Type B pancreatic cell (in vitro differentiated cells): ENCODE data around the gene DNAJC18. TPM values are rescaled to one million over a fixed set of nuclear protein-coding genes. Genes with fewer than 3 reads are reported as not detected.

Source experiments
- DNase-seq: peaks from one replicate; pipeline ENCODE4 v3.0.0; 2021; ENCODE audit warnings: mixed read lengths; ENCODE audit not compliant: unreplicated experiment; ENCODE audit errors: extremely low spot score
- H3K27ac Mint-ChIP-seq: 2 replicates; pipeline ENCODE4 v1.8.0; 2021; ENCODE audit warnings: mild to moderate bottlenecking, mixed read lengths
- H3K27me3 Mint-ChIP-seq: 2 replicates; pipeline ENCODE4 v1.8.0; 2021; ENCODE audit warnings: mixed read lengths
- H3K36me3 Mint-ChIP-seq: 2 replicates; pipeline ENCODE4 v1.8.0; 2021; ENCODE audit warnings: mixed read lengths
- H3K4me1 Mint-ChIP-seq: one replicate; pipeline ENCODE4 v1.8.0; 2021; ENCODE audit warnings: mixed read lengths; ENCODE audit not compliant: unreplicated experiment
- H3K4me3 Mint-ChIP-seq: 2 replicates; pipeline ENCODE4 v1.8.0; 2021; ENCODE audit warnings: mild to moderate bottlenecking, mixed read lengths
- H3K9me3 Mint-ChIP-seq: 2 replicates; pipeline ENCODE4 v1.8.0; 2021; ENCODE audit warnings: mixed read lengths
- total RNA-seq: library from RNA; stranded (reverse); gene quantifications from 2 replicates; pipeline ENCODE4 v1.2.1, GENCODE V29; 2021; ENCODE audit warnings: low replicate concordance
- TF ChIP-seq, protein P1 (sequence below): fragments of 200-600 bp; sonication (generic); conservative IDR thresholded peaks from 2 replicates; pipeline ENCODE4 v1.5.0; 2021; ENCODE audit warnings: antibody characterized with exemption, mild to moderate bottlenecking

Gene DNAJC18
- total RNA-seq, 1 donor from 2014 or later, result 25.8 TPM

DNA sequence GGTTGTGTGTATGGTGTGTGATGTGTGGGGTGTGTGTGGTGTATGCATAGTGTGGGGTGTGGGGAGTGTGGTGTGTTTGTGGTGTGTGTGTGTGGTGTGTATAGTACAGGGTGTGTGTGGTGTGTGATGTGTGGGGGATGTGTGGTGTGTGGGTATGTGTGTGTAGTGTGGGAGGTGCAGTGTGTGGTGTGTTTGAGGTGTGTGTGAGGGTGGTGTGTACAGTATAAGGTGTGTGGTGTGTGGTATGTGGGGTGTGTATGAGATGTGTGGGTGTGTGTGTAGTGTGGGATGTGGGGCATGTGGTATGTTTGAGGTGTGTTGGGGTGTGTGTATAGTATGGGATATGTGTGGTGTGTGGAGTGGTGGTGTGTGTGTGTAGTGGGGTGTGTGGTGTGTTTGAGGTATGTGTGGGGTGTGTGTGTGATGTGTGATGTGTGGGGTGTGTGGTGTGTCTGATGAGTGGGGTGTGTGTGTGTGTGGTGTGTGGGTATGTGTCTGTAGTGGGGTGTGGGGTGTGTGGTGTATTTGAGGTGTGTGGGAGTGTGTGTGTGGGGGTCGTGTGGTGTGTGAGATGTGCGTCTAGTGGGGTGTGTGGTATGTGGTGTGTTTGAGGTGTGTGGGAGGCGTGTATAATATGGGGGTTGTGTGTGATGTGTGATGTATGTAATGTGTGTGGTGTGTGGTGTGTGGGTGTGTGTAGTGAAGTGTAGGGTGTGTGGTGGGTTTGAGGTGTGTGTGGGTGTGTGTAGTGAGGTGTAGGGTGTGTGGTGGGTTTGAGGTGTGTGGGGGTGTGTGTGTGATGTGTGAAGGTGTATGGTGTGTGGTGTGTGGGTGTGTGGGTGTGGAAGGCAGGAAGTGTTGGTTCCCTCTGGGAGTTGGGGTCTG is 14.6 kb upstream of the DNAJC18 start:
- H3K27ac Mint-ChIP-seq, result no peak overlapping the region
- peaks cover 2% of the 10 kb centered on the region for H3K27me3 Mint-ChIP-seq
- H3K4me1 Mint-ChIP-seq, result peaks cover 1% of the 10 kb centered on the region
- H3K4me3 Mint-ChIP-seq, result no peak overlapping the region
- no peak for DNase-seq
- no peaks in the 10 kb centered on the region for H3K36me3 Mint-ChIP-seq
- TF ChIP-seq, protein P1, sequence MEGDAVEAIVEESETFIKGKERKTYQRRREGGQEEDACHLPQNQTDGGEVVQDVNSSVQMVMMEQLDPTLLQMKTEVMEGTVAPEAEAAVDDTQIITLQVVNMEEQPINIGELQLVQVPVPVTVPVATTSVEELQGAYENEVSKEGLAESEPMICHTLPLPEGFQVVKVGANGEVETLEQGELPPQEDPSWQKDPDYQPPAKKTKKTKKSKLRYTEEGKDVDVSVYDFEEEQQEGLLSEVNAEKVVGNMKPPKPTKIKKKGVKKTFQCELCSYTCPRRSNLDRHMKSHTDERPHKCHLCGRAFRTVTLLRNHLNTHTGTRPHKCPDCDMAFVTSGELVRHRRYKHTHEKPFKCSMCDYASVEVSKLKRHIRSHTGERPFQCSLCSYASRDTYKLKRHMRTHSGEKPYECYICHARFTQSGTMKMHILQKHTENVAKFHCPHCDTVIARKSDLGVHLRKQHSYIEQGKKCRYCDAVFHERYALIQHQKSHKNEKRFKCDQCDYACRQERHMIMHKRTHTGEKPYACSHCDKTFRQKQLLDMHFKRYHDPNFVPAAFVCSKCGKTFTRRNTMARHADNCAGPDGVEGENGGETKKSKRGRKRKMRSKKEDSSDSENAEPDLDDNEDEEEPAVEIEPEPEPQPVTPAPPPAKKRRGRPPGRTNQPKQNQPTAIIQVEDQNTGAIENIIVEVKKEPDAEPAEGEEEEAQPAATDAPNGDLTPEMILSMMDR, result no peak
- no peaks in the 10 kb centered on the region for H3K9me3 Mint-ChIP-seq

DNA sequence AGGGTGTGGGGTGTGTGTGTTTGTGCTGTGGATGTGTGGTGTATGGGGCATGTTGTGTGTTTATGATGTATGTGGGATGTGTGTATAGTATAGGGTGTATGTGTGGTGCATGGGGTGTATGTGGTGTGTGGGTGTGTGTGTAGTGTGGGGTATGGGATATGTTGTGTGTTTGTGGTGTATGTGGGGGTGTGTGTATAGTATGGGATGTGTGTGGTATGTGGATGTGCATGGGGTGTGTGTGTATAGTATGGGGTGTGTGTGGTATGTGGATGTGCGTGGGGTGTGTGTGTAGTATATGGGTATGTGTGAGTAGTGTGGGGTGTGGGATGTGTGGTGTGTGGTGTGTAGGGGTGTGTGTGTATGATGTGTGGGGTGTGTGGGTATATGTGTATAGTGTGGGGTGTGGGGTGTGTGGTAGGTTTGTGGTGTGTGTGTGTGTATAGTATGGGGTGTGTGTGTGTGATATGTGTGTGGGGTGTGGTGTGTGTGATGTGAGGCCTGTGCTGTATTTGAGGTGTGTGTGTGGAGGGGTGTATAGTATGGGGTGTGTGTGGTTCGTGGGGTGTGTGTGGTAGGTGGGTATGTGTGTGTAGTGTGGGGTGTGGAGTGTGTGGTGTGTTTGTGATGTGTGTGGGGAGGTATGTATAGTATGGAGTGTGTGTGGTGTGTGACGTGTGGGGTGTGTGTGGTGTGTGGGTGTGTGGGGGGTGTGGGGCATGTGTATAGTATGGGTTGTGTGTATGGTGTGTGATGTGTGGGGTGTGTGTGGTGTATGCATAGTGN is 12.7 kb upstream of the DNAJC18 start:
- peaks cover 5% of the 10 kb centered on the region for H3K27me3 Mint-ChIP-seq
- H3K27ac Mint-ChIP-seq, result no peak overlapping the region
- TF ChIP-seq, protein P1, result no peak
- no peaks in the 10 kb centered on the region for H3K4me1 Mint-ChIP-seq
- no peaks in the 10 kb centered on the region for H3K36me3 Mint-ChIP-seq
- no peak for DNase-seq
- no peak overlapping the region for H3K4me3 Mint-ChIP-seq
- H3K9me3 Mint-ChIP-seq, result no peaks in the 10 kb centered on the region

DNA sequence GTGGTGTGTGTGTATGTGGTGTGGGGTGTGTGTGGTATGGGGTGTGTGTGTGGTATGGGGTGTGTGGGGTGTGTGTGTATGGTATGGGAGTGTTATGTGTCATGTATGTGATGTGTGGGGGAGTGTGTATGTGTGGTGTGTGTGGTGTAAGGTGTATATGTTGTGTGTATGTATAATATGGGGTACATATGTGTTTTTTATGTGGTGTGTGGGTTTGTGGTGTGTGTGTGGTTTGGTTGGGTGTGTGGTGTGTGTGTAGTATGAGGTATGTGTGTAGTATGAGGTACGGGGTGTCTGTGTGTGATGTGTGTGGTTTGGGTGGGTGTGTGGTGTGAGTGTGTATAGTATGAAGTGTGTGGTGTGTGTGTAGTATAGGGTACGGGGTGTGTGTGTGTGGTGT is 11.9 kb upstream of the DNAJC18 start:
- Mint-ChIP-seq H3K4me1 (no peaks in the 10 kb centered on the region), H3K27ac (no peak overlapping the region), H3K4me3 (no peak overlapping the region), H3K36me3 (no peaks in the 10 kb centered on the region), H3K9me3 (no peaks in the 10 kb centered on the region), H3K27me3 (peaks cover 5% of the 10 kb centered on the region)
- TF ChIP-seq, protein P1, result no peak
- no peak for DNase-seq

DNA sequence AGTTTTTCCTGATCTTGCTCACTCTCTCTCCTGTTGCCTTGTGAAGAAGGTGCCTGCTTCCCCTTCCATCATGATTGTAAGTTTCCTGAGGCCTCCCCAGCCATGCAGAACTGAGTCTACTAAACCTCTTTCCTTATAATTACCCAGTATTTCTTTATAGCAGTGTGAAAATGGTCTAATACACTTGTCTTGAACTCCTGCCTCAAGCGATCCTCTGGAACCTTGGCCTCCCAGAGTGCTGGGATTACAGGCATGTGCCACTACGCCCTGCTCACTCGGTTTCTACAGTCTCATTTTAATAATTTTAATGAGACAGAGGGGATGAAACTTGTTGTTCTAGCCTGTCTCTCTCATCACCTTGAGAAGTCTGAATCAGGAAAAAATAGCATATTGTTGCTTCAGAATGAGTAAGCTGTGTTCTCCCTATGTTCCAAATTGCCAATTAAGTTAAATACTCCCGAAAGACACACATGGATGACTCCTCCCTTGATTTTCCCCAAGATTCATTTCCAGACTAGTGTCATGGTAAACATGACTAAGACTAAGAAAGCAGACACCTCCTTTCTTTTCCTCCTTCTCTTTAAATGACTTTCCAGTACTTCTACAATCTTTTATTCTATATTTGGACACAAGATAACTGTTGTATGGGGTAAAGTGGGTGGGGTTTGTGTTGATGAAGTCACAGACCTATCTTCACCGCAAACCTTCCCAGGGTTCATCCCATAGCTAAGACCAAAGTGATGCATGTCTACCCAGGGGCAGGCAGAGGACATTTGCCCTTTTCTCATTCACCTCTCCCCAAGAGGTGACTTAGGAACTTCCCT is 7.8 kb upstream of the DNAJC18 start:
- peaks cover 7% of the 10 kb centered on the region for H3K4me1 Mint-ChIP-seq
- no peaks in the 10 kb centered on the region for H3K9me3 Mint-ChIP-seq
- H3K4me3 Mint-ChIP-seq, result no peak overlapping the region
- TF ChIP-seq, protein P1, result no peak
- DNase-seq, result no peak
- H3K27ac Mint-ChIP-seq, result no peak overlapping the region
- peaks cover 10% of the 10 kb centered on the region for H3K27me3 Mint-ChIP-seq
- H3K36me3 Mint-ChIP-seq, result no peaks in the 10 kb centered on the region

DNA sequence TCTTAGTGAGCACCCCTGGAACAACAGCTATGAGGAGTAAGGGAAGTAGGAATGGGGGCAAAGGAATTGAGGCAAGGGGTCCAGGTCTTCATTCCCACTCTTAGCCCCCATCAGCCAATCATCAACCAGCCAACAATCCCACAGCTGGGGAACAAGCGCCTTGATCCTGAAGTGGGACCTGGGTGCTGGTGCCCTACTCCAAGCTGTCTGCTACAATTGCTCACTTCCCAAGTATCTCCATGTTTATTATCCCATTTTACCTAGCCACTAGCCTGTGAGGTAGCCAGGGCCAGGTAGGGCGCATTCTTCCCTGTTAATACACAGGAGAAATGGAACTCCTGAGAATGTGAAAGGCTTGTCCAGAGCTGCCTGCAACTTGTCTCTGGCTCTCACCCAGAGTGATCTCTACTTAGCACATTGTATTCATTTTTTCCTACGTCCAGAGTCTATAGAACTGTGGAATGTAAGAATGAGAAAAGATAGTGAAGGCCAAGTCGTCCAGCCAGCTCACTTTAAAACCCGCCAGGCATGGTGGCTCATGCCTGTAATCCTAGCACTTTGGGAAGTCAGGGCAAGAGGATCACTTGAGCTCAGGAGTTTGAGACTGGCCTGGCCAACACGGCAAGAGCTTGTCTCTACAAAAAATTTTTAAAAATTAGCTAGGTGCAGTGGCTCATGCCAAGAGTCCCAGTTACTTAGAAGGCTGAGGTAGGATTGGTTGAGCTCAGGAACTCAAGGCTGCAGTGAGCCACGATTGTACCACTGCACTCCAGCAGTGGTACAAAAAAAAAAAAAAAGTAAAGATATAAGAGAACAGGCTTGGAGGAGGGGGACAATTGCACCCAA is 6.2 kb upstream of the DNAJC18 start:
- H3K36me3 Mint-ChIP-seq, result no peaks in the 10 kb centered on the region
- no peak overlapping the region for H3K27ac Mint-ChIP-seq
- no peak overlapping the region for H3K4me3 Mint-ChIP-seq
- DNase-seq, result no peak
- peaks cover 15% of the 10 kb centered on the region for H3K27me3 Mint-ChIP-seq
- TF ChIP-seq, protein P1, result no peak
- peaks cover 7% of the 10 kb centered on the region for H3K4me1 Mint-ChIP-seq
- no peaks in the 10 kb centered on the region for H3K9me3 Mint-ChIP-seq
